DOHH2 (cell line): ENCODE measurements around the gene TTC33.
"Not testable (repeated sequence)": the region's sequence is repeated elsewhere in the genome, so short reads cannot be mapped to it uniquely, and the experiment has no call there.

Experiments used
- EZH2phosphoT487 ChIP-seq: fragments of 200-600 bp; sonication (generic); IDR thresholded peaks from 2 replicates; pipeline ENCODE4 v1.6.1; 2017; ENCODE audit warnings: borderline replicate concordance, mild to moderate bottlenecking, antibody characterized with exemption, low read length, moderate library complexity, mixed read lengths
- TF ChIP-seq, protein P1 (sequence below): fragments of 200-600 bp; sonication (generic); IDR thresholded peaks from one replicate; pipeline ENCODE4 v1.5.1; 2014; ENCODE audit warnings: antibody characterized with exemption, mild to moderate bottlenecking, low read depth, low read length; ENCODE audit not compliant: poor library complexity, severe bottlenecking

DNA sequence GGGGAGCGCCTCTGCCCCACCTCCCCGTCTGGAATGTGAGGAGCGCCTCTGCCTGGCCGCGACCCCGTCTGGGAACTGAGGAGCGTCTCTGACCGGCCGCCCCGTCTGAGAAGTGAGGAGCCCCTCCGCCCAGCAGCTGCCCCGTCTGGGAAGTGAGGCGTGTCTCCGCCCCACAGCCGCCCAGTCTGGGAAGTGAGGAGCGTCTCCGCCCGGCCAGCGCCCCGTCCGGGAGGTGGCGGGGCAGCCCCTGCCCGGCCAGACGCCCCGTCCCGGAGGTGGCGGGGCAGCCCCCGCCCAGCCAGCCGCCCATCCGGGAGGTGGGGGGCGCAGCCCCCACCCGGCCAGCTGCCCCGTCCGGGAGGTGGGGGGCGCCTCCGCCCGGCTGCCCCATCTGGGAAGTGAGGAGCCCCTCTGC is 33.3 kb downstream of the TTC33 start:
- TF ChIP-seq, protein P1, sequence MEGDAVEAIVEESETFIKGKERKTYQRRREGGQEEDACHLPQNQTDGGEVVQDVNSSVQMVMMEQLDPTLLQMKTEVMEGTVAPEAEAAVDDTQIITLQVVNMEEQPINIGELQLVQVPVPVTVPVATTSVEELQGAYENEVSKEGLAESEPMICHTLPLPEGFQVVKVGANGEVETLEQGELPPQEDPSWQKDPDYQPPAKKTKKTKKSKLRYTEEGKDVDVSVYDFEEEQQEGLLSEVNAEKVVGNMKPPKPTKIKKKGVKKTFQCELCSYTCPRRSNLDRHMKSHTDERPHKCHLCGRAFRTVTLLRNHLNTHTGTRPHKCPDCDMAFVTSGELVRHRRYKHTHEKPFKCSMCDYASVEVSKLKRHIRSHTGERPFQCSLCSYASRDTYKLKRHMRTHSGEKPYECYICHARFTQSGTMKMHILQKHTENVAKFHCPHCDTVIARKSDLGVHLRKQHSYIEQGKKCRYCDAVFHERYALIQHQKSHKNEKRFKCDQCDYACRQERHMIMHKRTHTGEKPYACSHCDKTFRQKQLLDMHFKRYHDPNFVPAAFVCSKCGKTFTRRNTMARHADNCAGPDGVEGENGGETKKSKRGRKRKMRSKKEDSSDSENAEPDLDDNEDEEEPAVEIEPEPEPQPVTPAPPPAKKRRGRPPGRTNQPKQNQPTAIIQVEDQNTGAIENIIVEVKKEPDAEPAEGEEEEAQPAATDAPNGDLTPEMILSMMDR, result not testable (repeated sequence)
- TF ChIP-seq EZH2phosphoT487, result not testable (repeated sequence)
